HepG2 (cell line): ENCODE measurements around the gene NF2. TPM values are rescaled to one million over a fixed set of nuclear protein-coding genes. Genes with fewer than 3 reads are reported as not detected.

Source experiments
- ARHGAP35 ChIP-seq: sonication (generic); formaldehyde crosslinking; IDR thresholded peaks from 2 replicates; pipeline ENCODE4 v1.9.0; 2022; ENCODE audit warnings: mild to moderate bottlenecking, inconsistent platforms, moderate library complexity, missing genetic modification reagents, borderline replicate concordance
- ATF7 ChIP-seq, 2 experiments: fragments of 450-650 bp in 1 of 2; sonication (generic) in 1 of 2; formaldehyde crosslinking in 1 of 2; IDR thresholded peaks; 2 replicates each; pipeline versions ENCODE4 v1.4.0 to v1.6.1; 2016 to 2020; ENCODE audit warnings: antibody characterized with exemption in 1 of 2, mild to moderate bottlenecking in 1 of 2, missing genetic modification reagents in 1 of 2
- CENPT ChIP-seq: sonication (generic); formaldehyde crosslinking; IDR thresholded peaks from 2 replicates; pipeline ENCODE4 v1.8.0; 2022; ENCODE audit warnings: low read depth, mild to moderate bottlenecking, moderate library complexity, missing genetic modification reagents
- DNMT3B ChIP-seq: conservative IDR thresholded peaks from 2 replicates; pipeline ENCODE4 v1.6.1; 2016; ENCODE audit warnings: missing biosample characterization, control low read depth
- FIP1L1 ChIP-seq: fragments of 200-400 bp; formaldehyde crosslinking; IDR thresholded peaks from 2 replicates; pipeline ENCODE4 v1.6.1; 2018; ENCODE audit warnings: low read depth, mild to moderate bottlenecking, low read length, moderate library complexity, borderline replicate concordance; ENCODE audit not compliant: insufficient read depth
- FOXK1 ChIP-seq: sonication (generic); formaldehyde crosslinking; IDR thresholded peaks from 2 replicates; pipeline ENCODE4 v1.4.0; 2020; ENCODE audit warnings: low read depth, missing genetic modification reagents, borderline replicate concordance
- FOXK2 ChIP-seq: fragments of 450-650 bp; IDR thresholded peaks from 2 replicates; pipeline ENCODE4 v1.6.1; 2016
- HNRNPH1 ChIP-seq: fragments of 200-400 bp; formaldehyde crosslinking; optimal IDR thresholded peaks from 2 replicates; pipeline ENCODE3; 2017; ENCODE audit warnings: mild to moderate bottlenecking, low read depth, low read length
- KAT8 ChIP-seq: IDR thresholded peaks from 2 replicates; pipeline ENCODE4 v1.6.1; 2016; ENCODE audit warnings: missing genetic modification reagents, missing compliant biosample characterization
- MEF2D ChIP-seq: sonication (generic); formaldehyde crosslinking; IDR thresholded peaks from 2 replicates; pipeline ENCODE4 v1.5.1; 2020; ENCODE audit warnings: mild to moderate bottlenecking, missing genetic modification reagents
- NR2C2 ChIP-seq: sonication (generic); formaldehyde crosslinking; IDR thresholded peaks from 2 replicates; pipeline ENCODE4 v1.4.0; 2020; ENCODE audit warnings: missing genetic modification reagents, mild to moderate bottlenecking, moderate library complexity, borderline replicate concordance
- POLR2AphosphoS2 ChIP-seq: IDR thresholded peaks from 2 replicates; pipeline ENCODE4 v1.6.1; 2011; ENCODE audit warnings: low read depth, low read length, improper control_type of control experiment
- SOX5 ChIP-seq: IDR thresholded peaks from 2 replicates; pipeline ENCODE4 v1.6.1; 2016; ENCODE audit warnings: borderline replicate concordance
- TARDBP ChIP-seq: sonication (generic); formaldehyde crosslinking; IDR thresholded peaks from 2 replicates; pipeline ENCODE4 v1.8.0; 2022; ENCODE audit warnings: mild to moderate bottlenecking, missing genetic modification reagents
- TCF7 ChIP-seq: sonication (generic); IDR thresholded peaks from 2 replicates; pipeline ENCODE4 v1.6.1; 2016; ENCODE audit warnings: antibody characterized with exemption, low read depth
- THRA ChIP-seq: sonication (generic); formaldehyde crosslinking; IDR thresholded peaks from 2 replicates; pipeline ENCODE4 v1.4.0; 2020; ENCODE audit warnings: missing genetic modification reagents, borderline replicate concordance
- ZBTB14 ChIP-seq: sonication (generic); formaldehyde crosslinking; IDR thresholded peaks from 2 replicates; pipeline ENCODE4 v1.4.0; 2020; ENCODE audit warnings: missing genetic modification reagents
- ZNF235 ChIP-seq: sonication (generic); formaldehyde crosslinking; IDR thresholded peaks from 2 replicates; pipeline ENCODE4 v1.8.1; 2023; ENCODE audit warnings: mild to moderate bottlenecking, missing genetic modification reagents, borderline replicate concordance
- ZNF256 ChIP-seq: sonication (generic); formaldehyde crosslinking; conservative IDR thresholded peaks from 2 replicates; pipeline ENCODE4 v1.4.0; 2020; ENCODE audit warnings: missing genetic modification reagents
- ZNF343 ChIP-seq: sonication (generic); formaldehyde crosslinking; IDR thresholded peaks from 2 replicates; pipeline ENCODE4 v1.4.0; 2020; ENCODE audit warnings: mild to moderate bottlenecking, missing genetic modification reagents
- ZNF496 ChIP-seq: sonication (generic); formaldehyde crosslinking; IDR thresholded peaks from 2 replicates; pipeline ENCODE4 v1.8.1; 2023; ENCODE audit warnings: mild to moderate bottlenecking, moderate library complexity, missing genetic modification reagents; ENCODE audit not compliant: insufficient replicate concordance
- ZNF670 ChIP-seq: sonication (generic); formaldehyde crosslinking; IDR thresholded peaks from 2 replicates; pipeline ENCODE4 v1.8.0; 2022; ENCODE audit warnings: mild to moderate bottlenecking, missing genetic modification reagents, borderline replicate concordance
- ZSCAN20 ChIP-seq: sonication (generic); formaldehyde crosslinking; IDR thresholded peaks from 2 replicates; pipeline ENCODE4 v1.4.0; 2020; ENCODE audit warnings: missing genetic modification reagents, mild to moderate bottlenecking, borderline replicate concordance
- polyA plus RNA-seq, 8 experiments: library from polyadenylated mRNA; depleted of rRNA in 3 of 8; stranded (reverse) in 7 of 8; unstranded in 1 of 8; fragments of >200 nt; fragmentation: Illumina TruSeq in 4 of 8; extraction: Trizol in 4 of 8; gene quantifications; 2 replicates each; pipeline versions ENCODE4 v1.2.1 to v1.2.3, GENCODE V29; 2011 to 2016; ENCODE audit warnings: low read depth in 4 of 8, missing spikeins in 1 of 8, mixed read lengths in 1 of 8; ENCODE audit not compliant: insufficient read depth in 1 of 8
- total RNA-seq, 5 experiments: library from RNA; depleted of rRNA; stranded (reverse); fragments of >200 nt; fragmentation: Illumina TruSeq; extraction: Trizol; gene quantifications; 2 replicates each; pipeline ENCODE4 v1.2.3, GENCODE V29; 2016; ENCODE audit warnings: low read depth in 1 of 5
- TF ChIP-seq, protein P1 (sequence below): sonication (generic); formaldehyde crosslinking; IDR thresholded peaks from 2 replicates; pipeline ENCODE4 v1.4.0; 2020; ENCODE audit warnings: missing genetic modification reagents, mild to moderate bottlenecking, borderline replicate concordance

Gene NF2
- total and polyA plus RNA-seq, 2 of the 13 experiments (the other 11 are each of a cell fraction or from before 2014, with no cell fraction given) = 9.3 to 33.3 TPM

DNA sequence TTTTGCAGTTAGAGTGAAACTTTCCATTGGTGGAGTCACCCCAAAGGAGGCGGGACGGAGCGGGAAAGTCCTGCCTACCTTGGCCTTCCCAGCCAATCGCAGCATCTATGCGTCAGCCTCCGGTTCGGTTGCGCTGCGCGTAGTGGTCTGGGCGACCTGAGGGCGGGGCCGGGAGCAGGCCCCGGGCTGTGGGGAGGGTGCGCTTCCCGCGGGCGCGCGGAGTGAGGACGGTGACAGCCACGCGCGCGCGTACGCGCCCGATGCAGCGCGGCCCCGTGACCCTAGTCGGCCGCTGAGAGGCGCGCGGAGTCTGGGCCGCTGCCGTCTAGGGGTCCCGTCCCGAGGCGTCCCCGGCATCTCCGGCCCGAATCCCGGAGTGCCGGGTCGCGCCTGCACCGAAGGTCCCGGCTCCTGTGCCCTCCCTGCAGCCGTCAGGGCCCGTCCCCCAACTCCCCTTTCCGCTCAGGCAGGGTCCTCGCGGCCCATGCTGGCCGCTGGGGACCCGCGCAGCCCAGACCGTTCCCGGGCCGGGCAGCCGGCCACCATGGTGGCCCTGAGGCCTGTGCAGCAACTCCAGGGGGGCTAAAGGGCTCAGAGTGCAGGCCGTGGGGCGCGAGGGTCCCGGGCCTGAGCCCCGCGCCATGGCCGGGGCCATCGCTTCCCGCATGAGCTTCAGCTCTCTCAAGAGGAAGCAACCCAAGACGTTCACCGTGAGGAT is at the start of gene NF2 (continued):
- TF ChIP-seq ZNF235 (CRISPR knock-in tag) = peak; percentile 85; the same call in 1 of the 2 replicates
- peak; percentile 62; the same call in 1 of the 2 replicates for TF ChIP-seq TARDBP
- no peak for TF ChIP-seq ZNF496 (CRISPR knock-in tag)
- no peak for TF ChIP-seq HNRNPH1
- TF ChIP-seq ZNF343 (CRISPR knock-in tag) = peak; percentile 58; the same call in 1 of the 2 replicates
- TF ChIP-seq, protein P1, sequence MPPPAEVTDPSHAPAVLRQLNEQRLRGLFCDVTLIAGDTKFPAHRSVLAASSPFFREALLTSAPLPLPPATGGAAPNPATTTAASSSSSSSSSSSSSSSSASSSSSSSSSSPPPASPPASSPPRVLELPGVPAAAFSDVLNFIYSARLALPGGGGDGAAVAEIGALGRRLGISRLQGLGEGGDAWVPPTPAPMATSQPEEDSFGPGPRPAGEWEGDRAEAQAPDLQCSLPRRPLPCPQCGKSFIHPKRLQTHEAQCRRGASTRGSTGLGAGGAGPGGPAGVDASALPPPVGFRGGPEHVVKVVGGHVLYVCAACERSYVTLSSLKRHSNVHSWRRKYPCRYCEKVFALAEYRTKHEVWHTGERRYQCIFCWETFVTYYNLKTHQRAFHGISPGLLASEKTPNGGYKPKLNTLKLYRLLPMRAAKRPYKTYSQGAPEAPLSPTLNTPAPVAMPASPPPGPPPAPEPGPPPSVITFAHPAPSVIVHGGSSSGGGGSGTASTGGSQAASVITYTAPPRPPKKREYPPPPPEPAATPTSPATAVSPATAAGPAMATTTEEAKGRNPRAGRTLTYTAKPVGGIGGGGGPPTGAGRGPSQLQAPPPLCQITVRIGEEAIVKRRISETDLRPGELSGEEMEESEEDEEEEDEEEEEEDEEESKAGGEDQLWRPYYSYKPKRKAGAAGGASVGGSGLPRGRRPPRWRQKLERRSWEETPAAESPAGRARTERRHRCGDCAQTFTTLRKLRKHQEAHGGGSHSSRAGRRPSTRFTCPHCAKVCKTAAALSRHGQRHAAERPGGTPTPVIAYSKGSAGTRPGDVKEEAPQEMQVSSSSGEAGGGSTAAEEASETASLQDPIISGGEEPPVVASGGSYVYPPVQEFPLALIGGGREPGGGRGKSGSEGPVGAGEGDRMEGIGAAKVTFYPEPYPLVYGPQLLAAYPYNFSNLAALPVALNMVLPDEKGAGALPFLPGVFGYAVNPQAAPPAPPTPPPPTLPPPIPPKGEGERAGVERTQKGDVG (CRISPR knock-in tag) = 0 out of 2 replicates have a peak, but pooled peaks have one; percentile 35
- no peak for TF ChIP-seq FOXK1 (CRISPR knock-in tag)
- TF ChIP-seq FIP1L1 = no peak
- TF ChIP-seq SOX5 (CRISPR knock-in tag) = peak; percentile 22; the same call in 1 of the 2 replicates
- TF ChIP-seq CENPT (CRISPR knock-in tag) = no peak
- peak; percentile 60; the same call in 1 of the 2 replicates for TF ChIP-seq DNMT3B (CRISPR knock-in tag)
- TF ChIP-seq TCF7 = no peak
- 0 out of 2 replicates have a peak, but pooled peaks have one; percentile 68 for TF ChIP-seq ZSCAN20
- TF ChIP-seq NR2C2 = no peak; the same call in 1 of the 2 replicates
- no peak for TF ChIP-seq ATF7 (IDR thresholded peaks at IDR 0.05)
- TF ChIP-seq ATF7 (CRISPR knock-in tag; IDR thresholded peaks at IDR 0.05) = peak; percentile 51; the same call in 1 of the 2 replicates
- TF ChIP-seq POLR2AphosphoS2 = no peak
- no peak for TF ChIP-seq ZNF256 (CRISPR knock-in tag)
- peak; percentile 91 for TF ChIP-seq ARHGAP35 (CRISPR knock-in tag)
- TF ChIP-seq FOXK2 = no peak
- TF ChIP-seq KAT8 = peak; percentile 74; the same call in 1 of the 2 replicates
- no peak for TF ChIP-seq ZNF670 (CRISPR knock-in tag)
- TF ChIP-seq THRA = peak; percentile 40; the same call in 1 of the 2 replicates
- TF ChIP-seq ZBTB14 (CRISPR knock-in tag) = peak; percentile 100
- no peak for TF ChIP-seq MEF2D (CRISPR knock-in tag)
